NCI-H524 treated with DMSO at 0.1 percent for 48 hours (cell line): ENCODE results near the gene MAP3K20.
"Not testable (repeated sequence)": the region's sequence is repeated elsewhere in the genome, so short reads cannot be mapped to it uniquely, and the experiment has no call there.

Experiments
- DNase-seq: peaks from one replicate; lab custom pipeline; 2025; lab: John Stamatoyannopoulos, UW

MAP3K20 gene

GRCh38 chr2:173087793-173088496 lies 12.3 kb downstream of the MAP3K20 start:
- DNase-seq, result no peak

GRCh38 chr2:173090276-173090877 lies 14.7 kb downstream of the MAP3K20 start:
- DNase-seq, result no peak

GRCh38 chr2:173090973-173091660 lies 15.5 kb downstream of the MAP3K20 start:
- DNase-seq, result no peak

- DNase-seq, result no peak
These were observed 16.3 kb downstream of the MAP3K20 start for GRCh38 chr2:173091910-173092309.

GRCh38 chr2:173092844-173093402 lies 17.3 kb downstream of the MAP3K20 start:
- no peak for DNase-seq

DNA sequence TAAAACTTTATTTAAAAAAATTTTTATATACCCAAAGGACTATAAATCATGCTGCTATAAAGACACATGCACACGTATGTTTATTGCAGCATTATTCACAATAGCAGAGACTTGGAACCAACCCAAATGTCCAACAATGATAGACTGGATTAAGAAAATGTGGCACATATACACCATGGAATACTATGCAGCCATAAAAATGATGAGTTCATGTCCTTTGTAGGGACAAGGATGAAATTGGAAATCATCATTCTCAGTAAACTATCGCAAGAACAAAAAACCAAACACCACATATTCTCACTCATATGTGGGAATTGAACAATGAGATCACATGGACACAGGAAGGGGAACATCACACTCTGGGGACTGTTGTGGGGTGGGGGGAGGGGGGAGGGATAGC lies 18.0 kb downstream of the MAP3K20 start:
- not testable (repeated sequence) for DNase-seq

DNA sequence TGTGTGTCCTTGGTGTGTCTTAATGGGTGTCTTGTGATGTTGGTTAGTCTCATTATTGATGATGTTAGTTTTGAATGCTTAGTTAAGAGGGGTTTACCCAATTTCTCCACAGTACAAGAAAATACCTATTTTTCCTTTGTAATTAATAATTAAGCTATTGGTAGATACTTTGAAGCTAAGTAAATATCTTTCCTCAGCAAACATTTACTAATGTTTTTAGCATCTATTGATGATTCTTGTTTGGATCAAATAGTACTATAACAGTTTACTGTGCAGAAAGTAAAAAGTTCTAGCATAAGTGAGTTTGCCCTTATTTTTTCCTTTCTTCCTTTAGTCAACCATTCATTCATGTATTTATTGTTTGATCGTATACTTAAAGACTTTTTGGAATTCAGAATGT lies 19.1 kb downstream of the MAP3K20 start:
- no peak for DNase-seq

DNA sequence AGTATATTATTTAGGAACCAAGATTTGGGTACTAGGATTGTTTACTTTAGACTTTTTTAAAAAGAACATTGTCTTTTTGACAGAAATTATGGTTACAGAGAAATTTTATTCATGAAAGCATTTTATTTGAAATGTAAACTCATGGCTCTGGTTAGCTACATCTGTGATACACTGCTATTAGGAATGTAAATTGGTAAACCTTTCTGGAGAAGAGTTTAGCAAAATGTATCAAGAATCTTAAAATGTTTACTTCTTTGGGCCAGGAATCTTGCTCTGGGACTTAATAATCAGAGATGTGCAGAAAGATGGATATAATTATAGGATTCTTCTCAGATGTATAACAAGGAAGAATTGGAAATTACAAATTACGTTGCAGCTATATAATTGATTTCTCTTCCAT lies 19.7 kb downstream of the MAP3K20 start:
- DNase-seq, result no peak

GRCh38 chr2:173099271-173099670 lies 23.6 kb downstream of the MAP3K20 start:
- DNase-seq, result no peak

GRCh38 chr2:173099804-173100203 lies 24.2 kb downstream of the MAP3K20 start:
- DNase-seq, result no peak

DNA sequence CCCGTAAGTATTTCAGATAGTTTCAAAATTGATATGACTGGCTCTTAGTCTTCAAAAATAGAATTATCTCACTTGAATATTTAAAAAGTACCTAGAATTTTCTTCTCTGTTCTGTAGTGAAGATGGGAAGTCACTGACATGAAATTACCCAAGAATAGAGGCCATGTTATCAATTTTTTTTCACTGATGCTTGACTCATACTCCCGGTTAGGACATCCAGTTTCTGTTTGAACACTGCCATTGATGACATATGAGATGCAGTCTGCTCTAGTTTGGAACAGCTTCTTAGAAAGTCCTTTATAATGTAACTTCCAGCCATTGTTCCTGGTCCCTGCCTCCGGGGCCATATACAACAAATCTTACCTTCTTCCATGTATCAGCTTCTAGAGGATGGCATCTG lies 26.0 kb downstream of the MAP3K20 start:
- no peak for DNase-seq

DNA sequence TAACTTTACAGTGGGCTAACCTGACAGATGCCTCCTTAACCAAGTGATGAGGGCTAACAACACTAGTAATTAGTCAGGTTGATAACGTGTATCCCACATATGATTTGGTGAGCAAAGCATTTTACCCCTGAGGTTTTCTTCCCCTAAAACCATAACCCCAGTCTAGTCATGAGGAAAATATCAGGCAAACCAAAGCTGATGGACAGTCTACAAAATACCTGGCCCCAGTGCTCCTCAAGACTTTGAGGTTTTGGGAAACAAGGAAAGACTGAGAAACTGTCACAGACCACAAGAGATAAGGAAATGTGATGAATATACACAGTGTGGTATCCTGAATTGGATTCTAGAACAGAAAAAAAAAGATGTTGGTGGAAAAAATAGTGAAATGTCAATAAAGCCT lies 28.5 kb downstream of the MAP3K20 start:
- no peak for DNase-seq

GRCh38 chr2:173106959-173107628 lies 31.4 kb downstream of the MAP3K20 start:
- no peak for DNase-seq

DNA sequence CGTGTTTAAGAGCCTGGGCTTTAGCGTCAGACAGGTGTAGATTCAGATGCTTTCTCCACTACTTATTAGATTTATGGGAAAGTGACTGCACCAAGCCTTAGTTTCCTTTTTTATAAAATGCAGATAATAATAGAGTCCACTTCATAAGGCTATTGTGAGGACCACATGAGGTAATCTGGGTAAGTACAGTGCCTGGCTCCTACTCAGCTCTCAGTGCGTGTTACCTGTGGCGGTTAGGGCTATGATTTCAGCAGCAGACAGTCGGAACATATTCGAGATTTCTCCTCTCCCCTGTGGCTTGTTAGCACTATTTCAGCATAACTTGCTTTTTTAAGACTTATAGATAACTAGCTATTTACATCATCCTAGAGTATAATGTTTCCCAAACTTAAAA lies 32.0 kb downstream of the MAP3K20 start:
- DNase-seq, result no peak

GRCh38 chr2:173109253-173110188 lies 33.9 kb downstream of the MAP3K20 start:
- no peak for DNase-seq

GRCh38 chr2:173117678-173118077 lies 42.0 kb downstream of the MAP3K20 start:
- DNase-seq, result no peak

DNA sequence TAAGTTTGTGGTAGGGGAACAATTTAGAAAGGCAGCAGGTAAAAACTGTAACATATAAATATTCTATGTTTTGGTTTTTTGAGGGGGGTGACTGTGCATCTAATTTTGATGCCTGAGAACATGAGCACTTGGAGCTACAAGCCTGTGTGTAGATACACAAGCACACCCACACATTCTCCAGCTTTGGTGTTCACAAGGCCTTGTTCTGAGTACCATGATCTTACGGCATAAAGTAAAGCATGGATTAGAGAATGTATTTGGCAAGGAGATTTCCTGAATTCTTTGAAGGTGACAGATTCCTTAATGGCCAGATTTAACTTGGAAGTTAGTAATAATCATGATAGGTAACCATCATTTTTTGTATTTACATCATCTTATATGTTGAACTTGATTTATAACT lies 42.7 kb downstream of the MAP3K20 start:
- peak; percentile 13 for DNase-seq

- DNase-seq, result peak; percentile 92
These were observed 43.6 kb downstream of the MAP3K20 start for GRCh38 chr2:173119069-173119807.

DNA sequence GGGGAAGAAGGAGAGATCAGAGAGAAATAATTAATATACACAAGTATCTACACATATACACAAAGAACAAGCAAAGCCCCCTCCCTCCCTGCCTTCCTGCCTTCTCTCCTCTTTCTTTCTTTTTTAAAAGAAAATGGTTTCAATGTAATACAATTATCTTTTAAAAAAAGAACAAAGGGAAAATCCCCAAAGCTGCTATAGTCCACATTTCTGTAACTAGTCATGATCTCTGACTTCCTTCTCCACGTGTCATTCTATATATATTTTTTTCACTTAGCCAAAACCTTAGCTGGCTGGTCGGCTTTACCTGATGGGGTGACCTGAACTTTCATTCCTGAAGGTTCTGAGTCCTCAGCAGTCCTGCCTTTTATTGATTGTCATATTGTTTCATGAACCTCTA lies 44.3 kb downstream of the MAP3K20 start:
- no peak for DNase-seq

- DNase-seq, result no peak
These were observed 47.3 kb downstream of the MAP3K20 start for GRCh38 chr2:173122936-173123335.

DNA sequence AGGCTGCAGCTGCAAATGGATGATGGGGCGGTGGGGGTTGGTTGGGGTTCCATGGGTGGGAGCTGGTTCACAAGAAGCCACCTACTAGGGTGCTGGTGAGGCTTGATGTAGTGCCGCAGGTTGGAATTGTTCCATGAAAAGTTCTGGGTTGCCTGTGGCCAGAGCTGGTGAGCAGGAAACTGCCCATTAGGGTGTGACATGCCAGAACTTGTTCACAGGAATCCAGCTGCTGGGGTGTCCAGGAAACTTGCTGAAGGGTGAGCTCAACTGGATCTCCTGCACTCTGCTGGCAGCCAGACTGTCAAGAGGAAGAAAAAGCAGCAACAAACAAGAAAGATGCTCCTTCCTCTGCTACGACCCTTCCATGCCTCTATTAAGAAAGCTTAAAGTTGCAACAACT lies 48.8 kb downstream of the MAP3K20 start:
- no peak for DNase-seq
